Hepatocyte (in vitro differentiated cells): ENCODE measurements around the gene MORC2.

ENCODE experiments used
- EZH2 ChIP-seq: fragments of 200-600 bp; sonication (generic); IDR thresholded peaks from 2 replicates; pipeline ENCODE4 v1.6.1; 2016; ENCODE audit warnings: antibody characterized with exemption, mild to moderate bottlenecking, borderline replicate concordance
- TF ChIP-seq, protein P1 (sequence below): fragments of 200-600 bp; sonication (generic); IDR thresholded peaks from 2 replicates; pipeline ENCODE4 v1.5.1; 2016; ENCODE audit warnings: antibody characterized with exemption, mild to moderate bottlenecking; ENCODE audit not compliant: poor library complexity

DNA sequence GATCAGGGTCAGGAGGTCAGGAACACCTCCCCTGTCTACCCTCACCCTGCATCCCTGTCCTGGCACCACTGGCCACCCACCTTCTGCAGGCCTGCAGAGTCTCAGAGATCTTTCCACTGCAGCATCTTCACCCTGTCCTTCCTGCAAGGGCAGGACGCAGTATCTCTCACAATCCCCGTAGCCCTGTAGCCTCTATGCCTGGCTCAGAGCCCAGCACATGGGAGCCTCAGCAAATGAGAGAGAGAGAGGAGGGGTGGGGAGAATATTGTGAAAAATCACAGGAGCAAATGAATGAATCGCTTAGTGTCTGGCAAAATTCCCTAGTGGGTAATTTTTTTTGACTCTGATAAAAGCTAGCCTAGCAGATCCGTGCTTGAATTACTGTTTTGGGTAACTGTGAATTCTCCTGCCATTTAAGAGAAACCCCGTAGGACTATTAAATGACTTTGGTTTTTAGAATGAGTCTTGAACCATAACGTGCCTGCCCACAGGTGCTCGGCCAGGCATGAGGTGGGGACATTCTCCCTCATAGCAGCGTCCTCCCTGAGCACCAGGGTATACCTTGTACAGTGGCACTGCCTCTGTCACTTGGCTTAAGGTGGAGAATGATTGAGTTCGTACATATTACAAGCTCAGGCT, 91.5 kb downstream of the MORC2 start:
- no peak for TF ChIP-seq EZH2
- TF ChIP-seq, protein P1, sequence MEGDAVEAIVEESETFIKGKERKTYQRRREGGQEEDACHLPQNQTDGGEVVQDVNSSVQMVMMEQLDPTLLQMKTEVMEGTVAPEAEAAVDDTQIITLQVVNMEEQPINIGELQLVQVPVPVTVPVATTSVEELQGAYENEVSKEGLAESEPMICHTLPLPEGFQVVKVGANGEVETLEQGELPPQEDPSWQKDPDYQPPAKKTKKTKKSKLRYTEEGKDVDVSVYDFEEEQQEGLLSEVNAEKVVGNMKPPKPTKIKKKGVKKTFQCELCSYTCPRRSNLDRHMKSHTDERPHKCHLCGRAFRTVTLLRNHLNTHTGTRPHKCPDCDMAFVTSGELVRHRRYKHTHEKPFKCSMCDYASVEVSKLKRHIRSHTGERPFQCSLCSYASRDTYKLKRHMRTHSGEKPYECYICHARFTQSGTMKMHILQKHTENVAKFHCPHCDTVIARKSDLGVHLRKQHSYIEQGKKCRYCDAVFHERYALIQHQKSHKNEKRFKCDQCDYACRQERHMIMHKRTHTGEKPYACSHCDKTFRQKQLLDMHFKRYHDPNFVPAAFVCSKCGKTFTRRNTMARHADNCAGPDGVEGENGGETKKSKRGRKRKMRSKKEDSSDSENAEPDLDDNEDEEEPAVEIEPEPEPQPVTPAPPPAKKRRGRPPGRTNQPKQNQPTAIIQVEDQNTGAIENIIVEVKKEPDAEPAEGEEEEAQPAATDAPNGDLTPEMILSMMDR, result no peak
